ENCODE data around the gene MLEC. TPM values are rescaled to one million over a fixed set of nuclear protein-coding genes. Genes with fewer than 3 reads are reported as not detected.
A peak's percentile ranks its signal among the peaks of the same experiment; 100 is the strongest.

MLEC gene
- total and polyA plus RNA-seq, 4 donors = 19.7 to 92.0 (median 47.6) TPM

GRCh38 chr12:120737557-120738251, 50.8 kb downstream of the MLEC start:
- Histone ChIP-seq H3K9me3 (ENCODE audit: control insufficient read depth, low read length) (no peaks in the 10 kb centered on the region), H3K27ac (ENCODE audit: low read depth in 1 of 2, low read length in 2 of 2) (no peak overlapping the region), H3K36me3 (ENCODE audit: control insufficient read depth in 1 of 2, insufficient read depth in 2 of 2, low read length in 1 of 2) (no peaks in the 10 kb centered on the region), H3K27me3 (ENCODE audit: control insufficient read depth in 1 of 2, insufficient read depth in 2 of 2, low read length in 1 of 2) (no peaks in the 10 kb centered on the region), H3K4me3 (ENCODE audit: low read length in 2 of 2) (no peak overlapping the region), H3K4me1 (ENCODE audit: control insufficient read depth in 1 of 2, insufficient read depth in 2 of 2, low read length in 2 of 2) (no peaks in the 10 kb centered on the region)
- intact Hi-C loops (cut with DNase I) = no loop called here
- DNase-seq (peak in 1 of 2 donors; percentile 76), ATAC-seq (ENCODE audit: low FRiP score) (no peak)
- 86 to 89% methylated on average over 21 to 25 of the region's 25 CpGs for WGBS, 2 donors

- intact Hi-C loops (cut with DNase I) = no loop called here
- ATAC-seq (ENCODE audit: low FRiP score) = no peak
Observed at GRCh38 chr12:120738252-120739030, 51.5 kb downstream of the MLEC start.

GRCh38 chr12:120739031-120739762, 52.2 kb downstream of the MLEC start:
- Histone ChIP-seq H3K27me3 (ENCODE audit: control insufficient read depth in 1 of 2, insufficient read depth in 2 of 2, low read length in 1 of 2) (no peaks in the 10 kb centered on the region), H3K36me3 (ENCODE audit: control insufficient read depth in 1 of 2, insufficient read depth in 2 of 2, low read length in 1 of 2) (no peaks in the 10 kb centered on the region), H3K27ac (ENCODE audit: low read depth in 1 of 2, low read length in 2 of 2) (no peak overlapping the region), H3K4me3 (ENCODE audit: low read length in 2 of 2) (no peak overlapping the region), H3K9me3 (ENCODE audit: control insufficient read depth, low read length) (no peaks in the 10 kb centered on the region), H3K4me1 (ENCODE audit: control insufficient read depth in 1 of 2, insufficient read depth in 2 of 2, low read length in 2 of 2) (no peaks in the 10 kb centered on the region)
- DNase-seq (no peak), ATAC-seq (ENCODE audit: low FRiP score) (no peak)
- WGBS, 2 donors = 92 to 93% methylated on average over 38 of the region's 38 CpGs
- intact Hi-C loops (cut with DNase I) = no loop called here

More at GRCh38 chr12:120738252-120739030, 51.5 kb downstream of the MLEC start:
- H3K9me3 ChIP-seq (ENCODE audit: control insufficient read depth, low read length) = no peaks in the 10 kb centered on the region
- no peaks in the 10 kb centered on the region for H3K27me3 ChIP-seq (ENCODE audit: control insufficient read depth in 1 of 2, insufficient read depth in 2 of 2, low read length in 1 of 2)
- no peak overlapping the region for H3K4me3 ChIP-seq (ENCODE audit: low read length in 2 of 2)
- H3K27ac ChIP-seq (ENCODE audit: low read depth in 1 of 2, low read length in 2 of 2) = no peak overlapping the region
- no peaks in the 10 kb centered on the region for H3K36me3 ChIP-seq (ENCODE audit: control insufficient read depth in 1 of 2, insufficient read depth in 2 of 2, low read length in 1 of 2)
- 91 to 92% methylated on average over 30 to 31 of the region's 31 CpGs for WGBS, 2 donors
- no peak for DNase-seq
- no peaks in the 10 kb centered on the region for H3K4me1 ChIP-seq (ENCODE audit: control insufficient read depth in 1 of 2, insufficient read depth in 2 of 2, low read length in 2 of 2)

GRCh38 chr12:120739821-120740613, 53.1 kb downstream of the MLEC start:
- H3K9me3 ChIP-seq (ENCODE audit: control insufficient read depth, low read length) = no peaks in the 10 kb centered on the region
- H3K27me3 ChIP-seq (ENCODE audit: control insufficient read depth in 1 of 2, insufficient read depth in 2 of 2, low read length in 1 of 2) = no peaks in the 10 kb centered on the region
- H3K27ac ChIP-seq (ENCODE audit: low read depth in 1 of 2, low read length in 2 of 2) = no peak overlapping the region
- H3K4me1 ChIP-seq (ENCODE audit: control insufficient read depth in 1 of 2, insufficient read depth in 2 of 2, low read length in 2 of 2) = no peaks in the 10 kb centered on the region
- ATAC-seq (ENCODE audit: low FRiP score) = no peak
- no peaks in the 10 kb centered on the region for H3K36me3 ChIP-seq (ENCODE audit: control insufficient read depth in 1 of 2, insufficient read depth in 2 of 2, low read length in 1 of 2)
- intact Hi-C loops (cut with DNase I) = no loop called here
- H3K4me3 ChIP-seq (ENCODE audit: low read length in 2 of 2) = no peak overlapping the region
- no peak for DNase-seq
- 75 to 83% methylated on average over 15 to 16 of the region's 16 CpGs for WGBS, 2 donors

DNA sequence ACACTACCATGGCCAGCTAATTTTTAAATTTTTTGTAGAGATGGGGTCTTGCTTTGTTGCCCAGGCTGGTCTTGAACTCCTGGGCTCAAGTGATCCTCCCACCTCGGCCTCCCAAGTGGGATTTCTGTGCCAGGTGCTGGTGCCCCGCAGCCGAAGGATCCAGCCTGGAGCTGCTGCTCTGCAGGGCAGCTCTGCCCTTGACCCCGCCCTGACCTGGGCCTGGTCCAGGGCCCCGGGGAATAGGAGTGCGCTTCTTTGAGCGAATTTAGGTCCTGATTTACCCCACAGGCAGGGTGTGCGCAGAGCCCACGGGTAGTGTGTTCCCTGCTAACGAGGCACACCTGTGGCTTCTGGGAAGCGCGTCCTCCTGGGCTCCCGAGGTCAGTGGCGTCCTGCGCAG, 53.9 kb downstream of the MLEC start:
- Histone ChIP-seq H3K9me3 (ENCODE audit: control insufficient read depth, low read length) (no peaks in the 10 kb centered on the region), H3K27me3 (ENCODE audit: control insufficient read depth in 1 of 2, insufficient read depth in 2 of 2, low read length in 1 of 2) (no peaks in the 10 kb centered on the region), H3K4me1 (ENCODE audit: control insufficient read depth in 1 of 2, insufficient read depth in 2 of 2, low read length in 2 of 2) (no peaks in the 10 kb centered on the region), H3K36me3 (ENCODE audit: control insufficient read depth in 1 of 2, insufficient read depth in 2 of 2, low read length in 1 of 2) (no peaks in the 10 kb centered on the region), H3K27ac (ENCODE audit: low read depth in 1 of 2, low read length in 2 of 2) (no peak overlapping the region), H3K4me3 (ENCODE audit: low read length in 2 of 2) (no peak overlapping the region)
- ATAC-seq (ENCODE audit: low FRiP score) = no peak
- no peak for DNase-seq
- intact Hi-C loops (cut with DNase I) = no loop called here
- 91 to 92% methylated on average over 15 of the region's 15 CpGs for WGBS, 2 donors

DNA sequence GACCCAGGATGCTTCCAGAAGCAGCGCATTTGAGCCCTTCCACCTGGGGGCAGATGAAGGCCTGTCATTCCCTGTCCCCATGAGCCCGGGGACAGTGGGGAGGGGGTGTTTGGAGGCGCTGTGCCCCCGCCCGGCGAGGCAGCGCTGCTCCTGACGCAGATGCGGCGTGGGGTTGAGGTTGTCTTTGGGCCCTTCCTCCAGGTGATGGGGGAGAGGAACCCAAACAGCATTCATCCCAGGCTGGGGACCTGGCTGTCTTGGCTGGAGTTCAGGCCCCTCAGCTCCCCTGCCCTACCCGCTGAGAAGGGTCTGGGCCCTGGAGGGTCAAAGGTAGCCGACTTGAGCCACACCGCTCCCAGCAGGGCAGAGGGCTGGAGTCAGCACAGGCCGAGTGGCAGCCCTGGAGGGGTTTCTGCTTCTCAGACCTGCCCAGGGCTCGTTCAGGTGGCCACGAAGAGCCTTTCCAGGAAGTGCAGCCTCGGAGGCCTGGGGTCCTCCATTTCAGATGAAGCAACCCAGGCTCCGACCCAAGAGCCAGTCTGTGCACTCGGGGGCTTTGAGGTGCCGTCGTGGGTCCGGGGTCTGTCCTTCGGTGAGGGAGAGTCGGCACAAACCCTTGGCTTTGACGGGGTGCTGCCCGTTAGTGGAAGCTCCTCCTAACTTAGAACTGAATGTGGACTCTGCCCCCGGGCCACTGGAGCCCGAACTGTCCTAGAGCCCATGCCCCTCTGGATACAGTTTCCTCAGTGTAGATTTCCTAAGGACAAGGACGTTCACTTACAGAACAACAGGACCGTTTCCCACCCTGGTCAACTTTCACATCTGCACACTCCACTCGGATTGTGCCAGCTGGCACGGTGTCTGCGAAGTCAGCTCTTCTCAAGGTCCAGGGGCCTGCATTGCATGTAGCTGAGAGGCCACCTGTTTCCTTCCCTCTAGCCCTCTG, 54.8 kb downstream of the MLEC start:
- no peaks in the 10 kb centered on the region for H3K36me3 ChIP-seq (ENCODE audit: control insufficient read depth in 1 of 2, insufficient read depth in 2 of 2, low read length in 1 of 2)
- intact Hi-C loops (cut with DNase I) = no loop called here
- 84 to 85% methylated on average over 33 of the region's 33 CpGs for WGBS, 2 donors
- no peaks in the 10 kb centered on the region for H3K27me3 ChIP-seq (ENCODE audit: control insufficient read depth in 1 of 2, insufficient read depth in 2 of 2, low read length in 1 of 2)
- H3K4me1 ChIP-seq (ENCODE audit: control insufficient read depth in 1 of 2, insufficient read depth in 2 of 2, low read length in 2 of 2) = no peaks in the 10 kb centered on the region
- H3K9me3 ChIP-seq (ENCODE audit: control insufficient read depth, low read length) = no peaks in the 10 kb centered on the region
- ATAC-seq (ENCODE audit: low FRiP score) = peak; percentile 24
- no peak overlapping the region for H3K27ac ChIP-seq (ENCODE audit: low read depth in 1 of 2, low read length in 2 of 2)
- DNase-seq = no peak
- H3K4me3 ChIP-seq (ENCODE audit: low read length in 2 of 2) = no peak overlapping the region

DNA sequence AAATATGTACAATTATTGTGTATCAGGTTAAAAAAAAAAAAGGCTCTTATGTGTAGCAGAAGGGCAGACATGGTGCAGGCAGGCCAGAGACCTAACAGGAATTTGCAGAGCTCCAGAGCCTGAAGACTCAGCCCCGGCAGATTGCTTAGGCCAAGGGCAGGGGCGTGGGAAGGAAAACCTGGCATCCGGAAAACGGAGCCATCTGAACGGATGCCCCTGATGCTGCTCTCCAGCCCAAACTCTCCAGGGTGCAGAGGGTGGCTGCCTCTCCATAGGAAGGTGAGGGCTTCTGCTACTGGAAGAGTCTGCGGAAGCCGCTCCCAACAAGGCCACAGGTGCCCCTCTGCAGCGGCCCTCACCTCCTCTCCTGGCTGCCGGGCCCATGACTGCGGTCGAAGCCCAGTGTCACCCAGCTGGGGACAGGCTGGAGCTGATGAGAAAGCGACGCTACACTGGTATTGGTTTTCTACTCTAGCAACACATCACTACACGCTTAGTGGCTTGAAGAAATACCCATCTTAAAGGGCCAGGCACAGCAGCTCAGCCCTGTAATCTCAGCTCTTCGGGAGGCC, 58.1 kb downstream of the MLEC start:
- no peak for ATAC-seq (ENCODE audit: low FRiP score)
- intact Hi-C loops (cut with DNase I) = no loop called here
- DNase-seq = no peak
- Histone ChIP-seq H3K27ac (ENCODE audit: low read depth in 1 of 2, low read length in 2 of 2) (no peak overlapping the region), H3K9me3 (ENCODE audit: control insufficient read depth, low read length) (no peaks in the 10 kb centered on the region), H3K36me3 (ENCODE audit: control insufficient read depth in 1 of 2, insufficient read depth in 2 of 2, low read length in 1 of 2) (no peaks in the 10 kb centered on the region), H3K4me3 (ENCODE audit: low read length in 2 of 2) (no peak overlapping the region), H3K27me3 (ENCODE audit: control insufficient read depth in 1 of 2, insufficient read depth in 2 of 2, low read length in 1 of 2) (no peaks in the 10 kb centered on the region), H3K4me1 (ENCODE audit: control insufficient read depth in 1 of 2, insufficient read depth in 2 of 2, low read length in 2 of 2) (no peaks in the 10 kb centered on the region)
- WGBS, 2 donors = 87 to 91% methylated on average over 15 of the region's 15 CpGs
